ENCODE data around the gene ZNF620.

GRCh38 chr3:40505599-40506462 lies at the start of gene ZNF620:
- TF ChIP-seq POLR2A (IDR thresholded peaks at IDR 0.05), result peak; percentile 31 to 35
- TF ChIP-seq CTCF (IDR thresholded peaks at IDR 0.05), result peak in 3 of 6 experiments; percentile 19 to 29 (median 28)

Measured in Peyer's patch (tissue), 4 donors.